Esophagus squamous epithelium (tissue), 4 donors: Measurements from ENCODE around the gene CCDC85C.

ENCODE experiments used
- CTCF ChIP-seq, 6 experiments: fragments of 450-650 bp in 4 of 6; fragments of 200-600 bp in 2 of 6; sonication (generic) in 2 of 6; IDR thresholded peaks; one replicate each; pipeline ENCODE4 v1.5.1; 2016 to 2019; ENCODE audit warnings: antibody characterized with exemption in 6 of 6, mild to moderate bottlenecking in 4 of 6, moderate library complexity in 4 of 6
- POLR2A ChIP-seq, 4 donors: fragments of 450-650 bp; IDR thresholded peaks; one replicate each; pipeline ENCODE4 v1.6.1; 2017; ENCODE audit warnings: antibody characterized with exemption in 4 of 4, mild to moderate bottlenecking in 4 of 4, moderate library complexity in 3 of 4

- no peak for TF ChIP-seq CTCF (IDR thresholded peaks at IDR 0.05)
- TF ChIP-seq POLR2A (IDR thresholded peaks at IDR 0.05): no peak
These were observed 106.7 kb downstream of the CCDC85C start for GRCh38 chr14:99497341-99497740.
